ENCODE results near the gene CCND2. TPM values are rescaled to one million over a fixed set of nuclear protein-coding genes. Genes with fewer than 3 reads are reported as not detected.

Gene CCND2
- total RNA-seq, 2 experiments from 2014 or later: not detected

GRCh38 chr12:4286228-4286627 is 12.7 kb downstream of the CCND2 start:
- DNase-seq (ENCODE audit: low spot score): no peak
- no peaks in the 10 kb centered on the region for H3K9me3 ChIP-seq (ENCODE audit: low read length)
- no TSS peak for BruUV-seq (replicated peaks)
- H3K4me2 ChIP-seq (ENCODE audit: low read length): no peak overlapping the region
- no peaks in the 10 kb centered on the region for H3K9me2 ChIP-seq (ENCODE audit: insufficient read depth, low read length)
- H2AFZ ChIP-seq (ENCODE audit: low read length): no peak overlapping the region
- no peak overlapping the region for H3K27ac ChIP-seq (ENCODE audit: low read depth, low read length, poor library complexity, severe bottlenecking)
- H3K36me3 ChIP-seq (ENCODE audit: insufficient read depth, low read length): no peaks in the 10 kb centered on the region
- no peak overlapping the region for H3K4me3 ChIP-seq (ENCODE audit: low read depth, low read length, poor library complexity, severe bottlenecking)
- TF ChIP-seq CTCF (conservative IDR thresholded peaks at IDR 0.05; ENCODE audit: low read length): no peak
- TF ChIP-seq EZH2phosphoT487 (IDR thresholded peaks at IDR 0.05; ENCODE audit: borderline replicate concordance, low read depth, low read length): no peak
- POLR2A ChIA-PET: no interaction called here
- CTCF ChIA-PET (ENCODE audit: unreplicated experiment): no interaction called here
- intact Hi-C loops (cut with micrococcal nuclease; ENCODE audit: unreplicated experiment): no loop called here
- H4K20me1 ChIP-seq (ENCODE audit: insufficient read depth, low read length): no peaks in the 10 kb centered on the region
- no peaks in the 10 kb centered on the region for H3K79me2 ChIP-seq (ENCODE audit: insufficient read depth, low read depth, low read length)
- H3K4me1 ChIP-seq (ENCODE audit: insufficient read depth, low read length, poor library complexity, severe bottlenecking): no peaks in the 10 kb centered on the region

GRCh38 chr12:4286771-4287317 is 13.3 kb downstream of the CCND2 start:
- intact Hi-C loops (cut with micrococcal nuclease; ENCODE audit: unreplicated experiment): no loop called here
- H4K20me1 ChIP-seq (ENCODE audit: insufficient read depth, low read length): no peaks in the 10 kb centered on the region
- no peaks in the 10 kb centered on the region for H3K36me3 ChIP-seq (ENCODE audit: insufficient read depth, low read length)
- no peak for TF ChIP-seq CTCF (conservative IDR thresholded peaks at IDR 0.05; ENCODE audit: low read length)
- TF ChIP-seq EZH2phosphoT487 (IDR thresholded peaks at IDR 0.05; ENCODE audit: borderline replicate concordance, low read depth, low read length): no peak
- no peaks in the 10 kb centered on the region for H3K9me3 ChIP-seq (ENCODE audit: low read length)
- H2AFZ ChIP-seq (ENCODE audit: low read length): no peak overlapping the region
- POLR2A ChIA-PET: no interaction called here
- no peak overlapping the region for H3K4me3 ChIP-seq (ENCODE audit: low read depth, low read length, poor library complexity, severe bottlenecking)
- no peaks in the 10 kb centered on the region for H3K79me2 ChIP-seq (ENCODE audit: insufficient read depth, low read depth, low read length)
- no peak overlapping the region for H3K4me2 ChIP-seq (ENCODE audit: low read length)
- no TSS peak for BruUV-seq (replicated peaks)
- CTCF ChIA-PET (ENCODE audit: unreplicated experiment): no interaction called here
- no peaks in the 10 kb centered on the region for H3K9me2 ChIP-seq (ENCODE audit: insufficient read depth, low read length)
- H3K4me1 ChIP-seq (ENCODE audit: insufficient read depth, low read length, poor library complexity, severe bottlenecking): no peaks in the 10 kb centered on the region
- H3K27ac ChIP-seq (ENCODE audit: low read depth, low read length, poor library complexity, severe bottlenecking): no peak overlapping the region
- DNase-seq (ENCODE audit: low spot score): no peak

DNA sequence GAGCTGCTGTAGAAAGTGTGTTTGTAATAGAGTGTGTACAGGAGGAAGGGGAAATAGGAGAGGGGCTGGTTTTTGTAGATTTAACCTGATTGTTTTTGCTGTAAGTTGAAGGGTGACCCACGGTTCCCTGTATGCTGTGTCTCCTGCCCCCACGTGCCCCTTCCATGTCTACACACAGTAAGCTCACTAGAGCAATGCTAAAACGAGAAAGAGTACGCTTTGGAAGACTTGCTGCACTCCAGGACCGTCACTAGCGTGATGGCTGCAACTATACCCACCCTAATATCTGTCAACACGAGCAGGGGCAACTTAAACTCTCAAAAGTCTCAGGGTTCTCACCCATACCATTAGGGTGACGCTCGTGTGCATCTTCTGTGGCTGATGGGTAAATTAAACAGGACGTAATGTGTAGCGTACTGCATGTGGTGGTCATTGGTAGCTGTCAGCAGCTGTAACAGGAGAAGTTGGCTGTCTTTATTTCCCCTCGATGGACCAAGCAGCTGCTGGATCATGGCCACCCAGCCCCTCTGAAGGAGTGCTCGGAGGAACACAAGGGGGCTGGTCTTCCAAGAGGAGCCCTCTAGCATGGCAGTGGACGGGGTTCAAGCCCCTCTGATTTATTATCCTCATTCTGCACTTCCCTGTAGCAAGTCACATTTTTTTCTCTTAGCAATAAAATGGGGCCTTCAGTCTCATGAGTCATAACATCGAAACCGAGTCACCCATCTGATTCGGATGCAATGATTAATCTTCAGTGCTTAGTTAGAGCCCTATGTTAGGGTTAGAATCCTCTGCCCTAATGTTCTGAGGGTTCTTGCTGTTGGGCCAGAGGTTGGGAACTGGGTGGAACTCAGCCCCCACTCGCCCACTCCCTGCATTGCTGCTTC is 14.0 kb downstream of the CCND2 start:
- POLR2A ChIA-PET: no interaction called here

More for the DNA sequence above, 14.0 kb downstream of the CCND2 start:
- H2AFZ ChIP-seq (ENCODE audit: low read length): no peak overlapping the region
- no peaks in the 10 kb centered on the region for H4K20me1 ChIP-seq (ENCODE audit: insufficient read depth, low read length)
- no peaks in the 10 kb centered on the region for H3K36me3 ChIP-seq (ENCODE audit: insufficient read depth, low read length)
- H3K4me3 ChIP-seq (ENCODE audit: low read depth, low read length, poor library complexity, severe bottlenecking): no peak overlapping the region
- H3K4me2 ChIP-seq (ENCODE audit: low read length): no peak overlapping the region
- intact Hi-C loops (cut with micrococcal nuclease; ENCODE audit: unreplicated experiment): no loop called here
- no peaks in the 10 kb centered on the region for H3K79me2 ChIP-seq (ENCODE audit: insufficient read depth, low read depth, low read length)
- BruUV-seq (replicated peaks): no TSS peak
- TF ChIP-seq EZH2phosphoT487 (IDR thresholded peaks at IDR 0.05; ENCODE audit: borderline replicate concordance, low read depth, low read length) (no peak), CTCF (conservative IDR thresholded peaks at IDR 0.05; ENCODE audit: low read length) (no peak)
- CTCF ChIA-PET (ENCODE audit: unreplicated experiment): no interaction called here
- no peaks in the 10 kb centered on the region for H3K4me1 ChIP-seq (ENCODE audit: insufficient read depth, low read length, poor library complexity, severe bottlenecking)
- H3K9me2 ChIP-seq (ENCODE audit: insufficient read depth, low read length): no peaks in the 10 kb centered on the region
- no peaks in the 10 kb centered on the region for H3K9me3 ChIP-seq (ENCODE audit: low read length)
- DNase-seq (ENCODE audit: low spot score): no peak
- H3K27ac ChIP-seq (ENCODE audit: low read depth, low read length, poor library complexity, severe bottlenecking): no peak overlapping the region

All from OCI-LY7 (cell line).